ENCODE measurements around the gene AKR7A3.
"Not testable (repeated sequence)": the region's sequence is repeated elsewhere in the genome, so short reads cannot be mapped to it uniquely, and the experiment has no call there.

Gene AKR7A3

GRCh38 chr1:19273106-19273843 is 15.3 kb downstream of the AKR7A3 start:
- H3K36me3 ChIP-seq (ENCODE audit: control insufficient read depth in 2 of 2, insufficient read depth in 2 of 2, low read length in 2 of 2), result peaks cover 8% of the 10 kb centered on the region in 2 donors
- H3K9me3 ChIP-seq (ENCODE audit: control insufficient read depth in 2 of 2, low read length in 2 of 2), result no peaks in the 10 kb centered on the region
- no peak overlapping the region for H3K4me3 ChIP-seq (ENCODE audit: low read length in 2 of 2)
- H3K27ac ChIP-seq (ENCODE audit: low read depth in 2 of 2, low read length in 2 of 2), result peak overlapping the region; percentile 43 to 45
- H3K4me1 ChIP-seq (ENCODE audit: control insufficient read depth in 2 of 2, insufficient read depth in 2 of 2, low read length in 2 of 2), result peaks cover 0 to 18% of the 10 kb centered on the region in 2 donors
- H3K27me3 ChIP-seq (ENCODE audit: control insufficient read depth in 2 of 2, insufficient read depth in 2 of 2, low read length in 2 of 2), result no peaks in the 10 kb centered on the region
- peak overlapping the region in 1 of 2 donors; percentile 51 for H3K9ac ChIP-seq (ENCODE audit: low read depth in 1 of 2, low read length in 2 of 2)

GRCh38 chr1:19272064-19272463 is 16.5 kb downstream of the AKR7A3 start:
- no peak overlapping the region for H3K27ac ChIP-seq (ENCODE audit: low read depth in 2 of 2, low read length in 2 of 2)
- peaks cover 0 to 18% of the 10 kb centered on the region in 2 donors for H3K4me1 ChIP-seq (ENCODE audit: control insufficient read depth in 2 of 2, insufficient read depth in 2 of 2, low read length in 2 of 2)
- peaks cover 8 to 13% of the 10 kb centered on the region in 2 donors for H3K36me3 ChIP-seq (ENCODE audit: control insufficient read depth in 2 of 2, insufficient read depth in 2 of 2, low read length in 2 of 2)
- no peak overlapping the region for H3K4me3 ChIP-seq (ENCODE audit: low read length in 2 of 2)
- H3K9ac ChIP-seq (ENCODE audit: low read depth in 1 of 2, low read length in 2 of 2), result no peak overlapping the region
- no peaks in the 10 kb centered on the region for H3K27me3 ChIP-seq (ENCODE audit: control insufficient read depth in 2 of 2, insufficient read depth in 2 of 2, low read length in 2 of 2)
- no peaks in the 10 kb centered on the region for H3K9me3 ChIP-seq (ENCODE audit: control insufficient read depth in 2 of 2, low read length in 2 of 2)

GRCh38 chr1:19270343-19270730 is 18.2 kb downstream of the AKR7A3 start:
- not testable (repeated sequence) for H3K4me3 ChIP-seq (ENCODE audit: low read length in 2 of 2); H3K9me3 ChIP-seq (ENCODE audit: control insufficient read depth in 2 of 2, low read length in 2 of 2); H3K9ac ChIP-seq (ENCODE audit: low read depth in 1 of 2, low read length in 2 of 2); H3K27me3 ChIP-seq (ENCODE audit: control insufficient read depth in 2 of 2, insufficient read depth in 2 of 2, low read length in 2 of 2)
- H3K27ac ChIP-seq (ENCODE audit: low read depth in 2 of 2, low read length in 2 of 2), result peak overlapping the region; percentile 41 to 43
- peaks cover 0 to 18% of the 10 kb centered on the region in 2 donors for H3K4me1 ChIP-seq (ENCODE audit: control insufficient read depth in 2 of 2, insufficient read depth in 2 of 2, low read length in 2 of 2)
- H3K36me3 ChIP-seq (ENCODE audit: control insufficient read depth in 2 of 2, insufficient read depth in 2 of 2, low read length in 2 of 2), result peaks cover 13% of the 10 kb centered on the region in 2 donors

- Histone ChIP-seq H3K36me3 (ENCODE audit: control insufficient read depth in 2 of 2, insufficient read depth in 2 of 2, low read length in 2 of 2) (peaks cover 13 to 16% of the 10 kb centered on the region in 2 donors), H3K27ac (ENCODE audit: low read depth in 2 of 2, low read length in 2 of 2) (peak overlapping the region in 1 of 2 donors; percentile 41), H3K4me1 (ENCODE audit: control insufficient read depth in 2 of 2, insufficient read depth in 2 of 2, low read length in 2 of 2) (peaks cover 0 to 18% of the 10 kb centered on the region in 2 donors)
- H3K4me3 ChIP-seq (ENCODE audit: low read length in 2 of 2); H3K9me3 ChIP-seq (ENCODE audit: control insufficient read depth in 2 of 2, low read length in 2 of 2); H3K9ac ChIP-seq (ENCODE audit: low read depth in 1 of 2, low read length in 2 of 2); H3K27me3 ChIP-seq (ENCODE audit: control insufficient read depth in 2 of 2, insufficient read depth in 2 of 2, low read length in 2 of 2): not testable (repeated sequence)
Observed at GRCh38 chr1:19269427-19270342, 18.9 kb downstream of the AKR7A3 start.

- Histone ChIP-seq H3K36me3 (ENCODE audit: control insufficient read depth in 2 of 2, insufficient read depth in 2 of 2, low read length in 2 of 2) (peaks cover 13 to 16% of the 10 kb centered on the region in 2 donors), H3K9me3 (ENCODE audit: control insufficient read depth in 2 of 2, low read length in 2 of 2) (no peaks in the 10 kb centered on the region), H3K27ac (ENCODE audit: low read depth in 2 of 2, low read length in 2 of 2) (no peak overlapping the region), H3K4me1 (ENCODE audit: control insufficient read depth in 2 of 2, insufficient read depth in 2 of 2, low read length in 2 of 2) (peaks cover 0 to 11% of the 10 kb centered on the region in 2 donors), H3K4me3 (ENCODE audit: low read length in 2 of 2) (no peak overlapping the region), H3K27me3 (ENCODE audit: control insufficient read depth in 2 of 2, insufficient read depth in 2 of 2, low read length in 2 of 2) (no peaks in the 10 kb centered on the region), H3K9ac (ENCODE audit: low read depth in 1 of 2, low read length in 2 of 2) (no peak overlapping the region)
Observed at GRCh38 chr1:19268445-19268844, 20.1 kb downstream of the AKR7A3 start.

GRCh38 chr1:19262744-19263143 is 25.8 kb downstream of the AKR7A3 start:
- H3K27ac ChIP-seq (ENCODE audit: low read depth in 2 of 2, low read length in 2 of 2), result no peak overlapping the region

GRCh38 chr1:19262047-19262446 is 26.5 kb downstream of the AKR7A3 start:
- no peak overlapping the region for H3K9ac ChIP-seq (ENCODE audit: low read depth in 1 of 2, low read length in 2 of 2)
- peaks cover 29 to 39% of the 10 kb centered on the region in 2 donors for H3K36me3 ChIP-seq (ENCODE audit: control insufficient read depth in 2 of 2, insufficient read depth in 2 of 2, low read length in 2 of 2)
- H3K4me3 ChIP-seq (ENCODE audit: low read length in 2 of 2), result no peak overlapping the region
- H3K9me3 ChIP-seq (ENCODE audit: control insufficient read depth in 2 of 2, low read length in 2 of 2), result no peaks in the 10 kb centered on the region
- H3K4me1 ChIP-seq (ENCODE audit: control insufficient read depth in 2 of 2, insufficient read depth in 2 of 2, low read length in 2 of 2), result peaks cover 0 to 12% of the 10 kb centered on the region in 2 donors
- no peak overlapping the region for H3K27ac ChIP-seq (ENCODE audit: low read depth in 2 of 2, low read length in 2 of 2)
- H3K27me3 ChIP-seq (ENCODE audit: control insufficient read depth in 2 of 2, insufficient read depth in 2 of 2, low read length in 2 of 2), result no peaks in the 10 kb centered on the region

More at GRCh38 chr1:19262744-19263143, 25.8 kb downstream of the AKR7A3 start:
- no peaks in the 10 kb centered on the region for H3K9me3 ChIP-seq (ENCODE audit: control insufficient read depth in 2 of 2, low read length in 2 of 2)
- no peak overlapping the region for H3K4me3 ChIP-seq (ENCODE audit: low read length in 2 of 2)
- H3K9ac ChIP-seq (ENCODE audit: low read depth in 1 of 2, low read length in 2 of 2), result no peak overlapping the region
- H3K4me1 ChIP-seq (ENCODE audit: control insufficient read depth in 2 of 2, insufficient read depth in 2 of 2, low read length in 2 of 2), result peaks cover 0 to 12% of the 10 kb centered on the region in 2 donors
- H3K36me3 ChIP-seq (ENCODE audit: control insufficient read depth in 2 of 2, insufficient read depth in 2 of 2, low read length in 2 of 2), result peaks cover 22 to 33% of the 10 kb centered on the region in 2 donors
- H3K27me3 ChIP-seq (ENCODE audit: control insufficient read depth in 2 of 2, insufficient read depth in 2 of 2, low read length in 2 of 2), result no peaks in the 10 kb centered on the region

GRCh38 chr1:19260211-19261138 is 28.1 kb downstream of the AKR7A3 start:
- Histone ChIP-seq H3K27ac (ENCODE audit: low read depth in 2 of 2, low read length in 2 of 2) (peak overlapping the region; percentile 8 to 23), H3K27me3 (ENCODE audit: control insufficient read depth in 2 of 2, insufficient read depth in 2 of 2, low read length in 2 of 2) (no peaks in the 10 kb centered on the region), H3K4me1 (ENCODE audit: control insufficient read depth in 2 of 2, insufficient read depth in 2 of 2, low read length in 2 of 2) (peaks cover 0 to 12% of the 10 kb centered on the region in 2 donors), H3K9me3 (ENCODE audit: control insufficient read depth in 2 of 2, low read length in 2 of 2) (no peaks in the 10 kb centered on the region), H3K9ac (ENCODE audit: low read depth in 1 of 2, low read length in 2 of 2) (no peak overlapping the region), H3K36me3 (ENCODE audit: control insufficient read depth in 2 of 2, insufficient read depth in 2 of 2, low read length in 2 of 2) (peaks cover 38 to 48% of the 10 kb centered on the region in 2 donors), H3K4me3 (ENCODE audit: low read length in 2 of 2) (no peak overlapping the region)

GRCh38 chr1:19258353-19258752 is 30.2 kb downstream of the AKR7A3 start:
- no peak overlapping the region for H3K4me3 ChIP-seq (ENCODE audit: low read length in 2 of 2)
- H3K9ac ChIP-seq (ENCODE audit: low read depth in 1 of 2, low read length in 2 of 2), result no peak overlapping the region
- no peak overlapping the region for H3K27ac ChIP-seq (ENCODE audit: low read depth in 2 of 2, low read length in 2 of 2)
- no peaks in the 10 kb centered on the region for H3K27me3 ChIP-seq (ENCODE audit: control insufficient read depth in 2 of 2, insufficient read depth in 2 of 2, low read length in 2 of 2)
- peaks cover 34 to 50% of the 10 kb centered on the region in 2 donors for H3K36me3 ChIP-seq (ENCODE audit: control insufficient read depth in 2 of 2, insufficient read depth in 2 of 2, low read length in 2 of 2)
- peaks cover under 1 to 12% of the 10 kb centered on the region in 2 donors for H3K4me1 ChIP-seq (ENCODE audit: control insufficient read depth in 2 of 2, insufficient read depth in 2 of 2, low read length in 2 of 2)
- no peaks in the 10 kb centered on the region for H3K9me3 ChIP-seq (ENCODE audit: control insufficient read depth in 2 of 2, low read length in 2 of 2)

Data from mucosa of rectum (tissue), 2 donors.